IMR-90 (cell line): Measurements from ENCODE around the gene CHST1. TPM values are rescaled to one million over a fixed set of nuclear protein-coding genes. Genes with fewer than 3 reads are reported as not detected.

ENCODE experiments used
- ATAC-seq: fragments of 200-7000 bp; cut with Tn5 transposase; 2 replicates; pipeline ENCODE4 v1.9.1; 2020; ENCODE audit warnings: low read depth, mild to moderate bottlenecking, moderate library complexity
- BruUV-seq: library from RNA; stranded (reverse); fragments of 400-500 nt; replicated peaks from 2 replicates; lab custom pipeline; 2021; lab: Mats Ljungman, UMichigan
- CTCF ChIA-PET: fragments of 300-600 bp; formaldehyde crosslinking; extraction: SDS; loops from one replicate; lab custom pipeline; 2021; ENCODE audit warnings: antibody characterized with exemption; lab: Yijun Ruan, JAX
- POLR2A ChIA-PET: fragments of 300-600 bp; sonication (Branson Sonifier 250); formaldehyde crosslinking; loops from one replicate; lab custom pipeline; 2022; ENCODE audit warnings: antibody characterized with exemption; ENCODE audit not compliant: unreplicated experiment; lab: Charles Lee
- DNase-seq: peaks from one replicate; pipeline ENCODE4 v3.0.0; 2013
- H2AFZ ChIP-seq: replicated peaks from 2 replicates; pipeline ENCODE3; 2013; ENCODE audit warnings: low read length, mild to moderate bottlenecking; ENCODE audit not compliant: poor library complexity
- H2AK5ac ChIP-seq: 2 replicates; pipeline ENCODE4 v1.6.1; 2013; ENCODE audit warnings: low read depth, low read length, inconsistent platforms
- H2AK9ac ChIP-seq: replicated peaks from 2 replicates; pipeline ENCODE3; 2013; ENCODE audit warnings: mild to moderate bottlenecking, low read depth, low read length, moderate library complexity; ENCODE audit not compliant: poor library complexity
- H2BK120ac ChIP-seq: 2 replicates; pipeline ENCODE4 v1.6.1; 2013; ENCODE audit warnings: low read depth, low read length, inconsistent platforms
- H2BK15ac ChIP-seq: 3 replicates; pipeline ENCODE4 v1.6.1; 2013; ENCODE audit warnings: low read depth, low read length, inconsistent platforms
- H2BK20ac ChIP-seq: 2 replicates; pipeline ENCODE4 v1.6.1; 2013; ENCODE audit warnings: low read depth, mild to moderate bottlenecking, inconsistent platforms, low read length, moderate library complexity
- H2BK5ac ChIP-seq: 2 replicates; pipeline ENCODE4 v1.6.1; 2013; ENCODE audit warnings: mild to moderate bottlenecking, low read depth, low read length, inconsistent platforms; ENCODE audit not compliant: poor library complexity, severe bottlenecking
- H3K14ac ChIP-seq: replicated peaks from 2 replicates; pipeline ENCODE4 v1.6.1; 2013; ENCODE audit warnings: low read depth, low read length, inconsistent platforms
- H3K18ac ChIP-seq: 2 replicates; pipeline ENCODE4 v1.6.1; 2013; ENCODE audit warnings: low read depth, low read length, control low read depth
- H3K23ac ChIP-seq: 2 replicates; pipeline ENCODE4 v1.6.1; 2013; ENCODE audit warnings: low read depth, low read length, inconsistent platforms
- H3K27ac ChIP-seq: 2 replicates; pipeline ENCODE4 v1.5.1; 2013; ENCODE audit warnings: mild to moderate bottlenecking, control low read depth, low read length; ENCODE audit not compliant: insufficient read depth
- H3K27me3 ChIP-seq: 2 replicates; pipeline ENCODE4 v1.6.1; 2013; ENCODE audit warnings: low read length; ENCODE audit not compliant: control insufficient read depth, insufficient read depth
- H3K36me3 ChIP-seq: 2 replicates; pipeline ENCODE4 v1.6.1; 2013; ENCODE audit warnings: low read length, mixed read lengths; ENCODE audit not compliant: control insufficient read depth, insufficient read depth
- H3K4ac ChIP-seq: 2 replicates; pipeline ENCODE4 v1.6.1; 2013; ENCODE audit warnings: low read depth, low read length, inconsistent platforms
- H3K4me1 ChIP-seq: 2 replicates; pipeline ENCODE4 v1.6.1; 2013; ENCODE audit warnings: low read length, mixed read lengths; ENCODE audit not compliant: control insufficient read depth, insufficient read depth
- H3K4me2 ChIP-seq: 2 replicates; pipeline ENCODE4 v1.6.1; 2013; ENCODE audit warnings: low read depth, mild to moderate bottlenecking, control low read depth, low read length, moderate library complexity
- H3K4me3 ChIP-seq: 2 replicates; pipeline ENCODE4 v1.5.1; 2013; ENCODE audit warnings: low read depth, mild to moderate bottlenecking, control low read depth, low read length, moderate library complexity; ENCODE audit not compliant: insufficient read depth
- H3K56ac ChIP-seq: 2 replicates; pipeline ENCODE4 v1.6.1; 2013; ENCODE audit warnings: low read length, inconsistent platforms; ENCODE audit not compliant: insufficient read depth; ENCODE audit errors: extremely low read depth
- H3K79me1 ChIP-seq, 2 experiments: 2 replicates each; pipeline ENCODE4 v1.6.1; 2013; ENCODE audit warnings: low read length in 2 of 2, inconsistent platforms in 1 of 2, low read depth in 1 of 2
- H3K9ac ChIP-seq: 2 replicates; pipeline ENCODE4 v1.6.1; 2013; ENCODE audit warnings: low read depth, low read length, control low read depth
- H3K9me1 ChIP-seq: 2 replicates; pipeline ENCODE4 v1.6.1; 2013; ENCODE audit warnings: low read length, inconsistent platforms; ENCODE audit not compliant: insufficient read depth
- H3K9me3 ChIP-seq: 2 replicates; pipeline ENCODE4 v1.6.1; 2013; ENCODE audit warnings: low read length; ENCODE audit not compliant: control insufficient read depth, insufficient read depth
- H4K20me1 ChIP-seq: 2 replicates; pipeline ENCODE4 v1.6.1; 2013; ENCODE audit warnings: low read length, inconsistent platforms; ENCODE audit not compliant: insufficient read depth
- H4K5ac ChIP-seq: 2 replicates; pipeline ENCODE4 v1.6.1; 2013; ENCODE audit warnings: mild to moderate bottlenecking, low read depth, low read length, control low read depth
- H4K8ac ChIP-seq, 2 experiments: 2 replicates each; pipeline ENCODE4 v1.6.1; 2013; ENCODE audit warnings: low read depth in 2 of 2, low read length in 2 of 2, control low read depth in 1 of 2, inconsistent platforms in 1 of 2
- H4K91ac ChIP-seq: 2 replicates; pipeline ENCODE4 v1.6.1; 2013; ENCODE audit warnings: low read depth, low read length, inconsistent platforms; ENCODE audit not compliant: insufficient read depth
- BHLHE40 ChIP-seq: fragments of 150-350 bp; IDR thresholded peaks from 2 replicates; pipeline ENCODE4 v1.6.1; 2016; ENCODE audit warnings: mild to moderate bottlenecking, low read depth, low read length
- CEBPB ChIP-seq: IDR thresholded peaks from 2 replicates; pipeline ENCODE4 v1.6.1; 2012; ENCODE audit warnings: low read depth, low read length, improper control_type of control experiment
- CTCF ChIP-seq: conservative IDR thresholded peaks from 2 replicates; pipeline ENCODE4 v1.5.1; 2012; ENCODE audit warnings: mild to moderate bottlenecking, low read depth, low read length, improper control_type of control experiment
- MAFK ChIP-seq: IDR thresholded peaks from 2 replicates; pipeline ENCODE4 v1.6.1; 2012; ENCODE audit warnings: low read depth, low read length, improper control_type of control experiment
- POLR2A ChIP-seq: IDR thresholded peaks from 2 replicates; pipeline ENCODE4 v1.6.1; 2012; ENCODE audit warnings: mild to moderate bottlenecking, low read depth, low read length
- RCOR1 ChIP-seq: IDR thresholded peaks from 2 replicates; pipeline ENCODE4 v1.6.1; 2012; ENCODE audit warnings: mild to moderate bottlenecking, low read length, improper control_type of control experiment; ENCODE audit not compliant: insufficient replicate concordance
- RFX5 ChIP-seq: IDR thresholded peaks from 2 replicates; pipeline ENCODE4 v1.8.0; 2012; ENCODE audit warnings: low read depth, mild to moderate bottlenecking, low read length, moderate library complexity
- WGBS, 2 experiments: methylation state at CpG; one replicate each; pipeline versions ENCODE4 v1.1.5 to v1.1.7; 2013; ENCODE audit warnings: missing lambda C conversion rate in 2 of 2; ENCODE audit not compliant: insufficient read length in 1 of 2; ENCODE audit errors: extremely low coverage in 2 of 2; 5-methylcytosine and 5-hydroxymethylcytosine counted together
- dilution Hi-C: fragments of 300-500 bp; cut with HindIII; formaldehyde crosslinking; loops from one replicate; pipeline ENCODE4 v1.14.3; 2018; ENCODE audit warnings: low sequenced_read_pairs; ENCODE audit not compliant: unreplicated experiment
- in situ Hi-C: fragments of 300-500 bp; cut with MboI; formaldehyde crosslinking; loops from 3 replicates; pipeline ENCODE4 v1.14.3; 2019; ENCODE audit warnings: low sequenced_read_pairs, inconsistent platforms, mixed read lengths
- intact Hi-C: fragments of 100-400 bp; cut with micrococcal nuclease; formaldehyde crosslinking; loops from 2 replicates; pipeline ENCODE4 v1.10.0; 2022
- polyA plus RNA-seq, 3 experiments: library from polyadenylated mRNA; depleted of rRNA; stranded (reverse); fragments of >200 nt; gene quantifications; 2 replicates each; pipeline ENCODE4 v1.2.3, GENCODE V29; 2012; ENCODE audit warnings: low replicate concordance in 1 of 3
- total RNA-seq: library from RNA; depleted of rRNA; stranded (reverse); fragments of >200 nt; gene quantifications from 2 replicates; pipeline ENCODE4 v1.2.3, GENCODE V29; 2012

Gene CHST1
- total and polyA plus RNA-seq, 2 of the 4 experiments (the other 2 are of a cell fraction): 0.21 TPM; not detected in 1

DNA sequence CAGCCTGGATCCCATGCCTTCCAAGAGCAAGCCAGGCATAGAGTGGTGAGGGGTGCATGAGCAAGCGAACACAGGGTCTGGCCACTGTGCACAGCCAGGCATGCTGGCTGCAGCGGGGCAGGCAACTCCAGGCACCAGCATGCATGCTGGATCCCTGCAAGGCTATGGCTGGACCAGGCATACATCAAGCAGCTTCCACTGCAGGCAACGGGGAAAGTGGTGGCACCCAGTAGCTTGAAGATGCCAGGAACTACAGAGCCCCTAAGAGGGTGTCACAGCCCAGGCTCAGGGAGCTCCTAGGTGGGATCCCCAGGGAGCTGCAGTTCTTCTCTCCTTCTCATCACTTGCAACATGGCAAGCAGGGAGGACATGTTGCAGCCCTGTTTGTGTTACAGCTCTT lies 45.2 kb downstream of the CHST1 start:
- H3K9ac ChIP-seq: no peak overlapping the region
- intact Hi-C loops (no loop called here), in situ Hi-C loops (no loop called here), dilution Hi-C loops (no loop called here)
- H3K14ac ChIP-seq: no peak overlapping the region
- H2BK20ac ChIP-seq: no peak overlapping the region
- no peak overlapping the region for H3K4me3 ChIP-seq
- H2BK5ac ChIP-seq: no peak overlapping the region
- ChIA-PET CTCF (no interaction called here), POLR2A (no interaction called here)
- H3K36me3 ChIP-seq: no peaks in the 10 kb centered on the region
- H4K8ac ChIP-seq: no peak overlapping the region
- no peak overlapping the region for H3K23ac ChIP-seq
- TF ChIP-seq POLR2A (no peak), RCOR1 (no peak), BHLHE40 (no peak), RFX5 (no peak), MAFK (no peak), CEBPB (no peak), CTCF (no peak)
- no peaks in the 10 kb centered on the region for H4K20me1 ChIP-seq
- ATAC-seq (no peak), DNase-seq (no peak)
- H3K9me3 ChIP-seq: peaks cover 2% of the 10 kb centered on the region; the same call in 1 of the 2 replicates
- no peak overlapping the region for H2BK15ac ChIP-seq
- H3K79me1 ChIP-seq: no peaks in the 10 kb centered on the region
- no peak overlapping the region for H2AFZ ChIP-seq
- no peak overlapping the region for H2BK120ac ChIP-seq
- H3K4ac ChIP-seq: no peak overlapping the region
- no peak overlapping the region for H3K4me2 ChIP-seq
- H2AK5ac ChIP-seq: no peak overlapping the region
- H4K91ac ChIP-seq: no peak overlapping the region
- no peak overlapping the region for H2AK9ac ChIP-seq
- H3K27me3 ChIP-seq: no peaks in the 10 kb centered on the region; the same call in 1 of the 2 replicates
- no peak overlapping the region for H3K27ac ChIP-seq
- H4K5ac ChIP-seq: no peak overlapping the region
- H3K56ac ChIP-seq: no peak overlapping the region
- H3K18ac ChIP-seq: no peak overlapping the region
- WGBS, 2 experiments: 28% methylated on average over 3 of the region's 3 CpGs; no CpG with 5 or more reads in 1 of the 2 experiments
- H3K9me1 ChIP-seq: no peaks in the 10 kb centered on the region
- BruUV-seq: no TSS peak
- no peaks in the 10 kb centered on the region for H3K4me1 ChIP-seq
